Activated CD4-positive, alpha-beta T cell treated with anti-CD3 and anti-CD28 coated beads for 36 hours (primary cell): ENCODE data around the gene SKAP1. TPM values are rescaled to one million over a fixed set of nuclear protein-coding genes. Genes with fewer than 3 reads are reported as not detected.
A peak's percentile ranks its signal among the peaks of the same experiment; 100 is the strongest.

Experiments used
- ATAC-seq: fragments of 200-7000 bp; cut with Tn5 transposase; one replicate; pipeline ENCODE4 v1.10.0; 2021; ENCODE audit warnings: mild to moderate bottlenecking, moderate library complexity
- CTCF ChIA-PET: fragments of 350-600 bp; sonication (Branson Sonifier 250); formaldehyde crosslinking; loops from one replicate; lab custom pipeline; 2021; ENCODE audit warnings: antibody characterized with exemption; lab: Charles Lee
- POLR2A ChIA-PET: fragments of 350-600 bp; sonication (Branson Sonifier 250); formaldehyde crosslinking; loops from one replicate; lab custom pipeline; 2021; ENCODE audit warnings: antibody characterized with exemption, inconsistent platforms; lab: Charles Lee
- DNase-seq: peaks from one replicate; pipeline ENCODE4 v3.0.0-alpha.2; 2020
- H3K27ac Mint-ChIP-seq: one replicate; pipeline ENCODE4 v1.8.0; 2021; ENCODE audit warnings: mixed read lengths
- H3K27me3 Mint-ChIP-seq: one replicate; pipeline ENCODE4 v1.8.0; 2021; ENCODE audit warnings: mixed read lengths
- H3K36me3 Mint-ChIP-seq: one replicate; pipeline ENCODE4 v1.8.0; 2021; ENCODE audit warnings: low read depth, mixed read lengths
- H3K4me1 Mint-ChIP-seq: one replicate; pipeline ENCODE4 v1.8.0; 2021; ENCODE audit warnings: mixed read lengths
- H3K4me3 Mint-ChIP-seq: one replicate; pipeline ENCODE4 v1.8.0; 2021; ENCODE audit warnings: mild to moderate bottlenecking, moderate library complexity, mixed read lengths
- H3K9me3 Mint-ChIP-seq: one replicate; pipeline ENCODE4 v1.8.0; 2021; ENCODE audit warnings: low read depth, mixed read lengths
- intact Hi-C, 2 experiments: fragments of 100-400 bp; cut with DNase I in 1 of 2; cut with micrococcal nuclease in 1 of 2; formaldehyde crosslinking; loops; one replicate each; pipeline versions ENCODE4 v1.14.2 to v1.15.1; 2022 to 2024; cut with DNase I, micrococcal nuclease
- total RNA-seq, 2 experiments: library from RNA; stranded (reverse); gene quantifications; one replicate each; pipeline ENCODE4 v1.2.3, GENCODE V29; 2021

Gene SKAP1
- total RNA-seq, 2 experiments from 2014 or later: 76.1 to 109 TPM

DNA sequence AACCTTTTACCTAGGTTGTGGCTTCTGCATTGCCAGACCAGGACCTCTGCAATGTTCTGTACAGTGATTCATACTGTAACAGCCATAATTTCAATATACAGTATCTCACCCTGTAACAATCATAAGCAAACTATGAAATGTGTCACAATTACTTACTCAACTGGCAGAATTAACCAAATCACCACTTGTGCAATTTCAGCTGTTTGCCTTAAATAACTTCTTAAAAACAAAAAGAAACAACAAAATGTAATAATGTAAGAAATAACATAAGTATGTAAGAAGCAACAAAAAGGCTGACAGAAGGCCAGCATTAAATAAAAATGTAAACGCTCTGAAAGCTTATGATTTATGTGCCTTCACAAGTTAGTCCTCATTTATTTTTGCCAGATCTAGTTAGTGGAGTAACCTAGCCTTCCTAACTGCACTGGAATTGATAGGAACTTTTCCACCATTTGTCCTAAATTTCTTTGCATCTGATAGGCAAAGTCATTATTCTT lies 96.9 kb downstream of the SKAP1 start:
- no peaks in the 10 kb centered on the region for H3K9me3 Mint-ChIP-seq
- H3K36me3 Mint-ChIP-seq: peaks cover 8% of the 10 kb centered on the region
- no peaks in the 10 kb centered on the region for H3K27me3 Mint-ChIP-seq
- intact Hi-C loops: loop anchor here in 1 of 2 experiments (10.0 kb wide), 1 partner anchor 308 kb away; no protein-coding TSS in a partner anchor
- POLR2A ChIA-PET: interaction anchor here (0.6 to 1.2 kb wide), 2 partner anchors 153 to 256 kb away, joined by 3 to 4 read pairs; no protein-coding TSS in a partner anchor
- ATAC-seq (peak; percentile 85), DNase-seq (peak; percentile 18)
- no peak overlapping the region for H3K4me3 Mint-ChIP-seq
- CTCF ChIA-PET: interaction anchor here (0.9 to 7.4 kb wide), 12 partner anchors 9 to 446 kb away, joined by 3 to 113 read pairs (median 7); partner anchors contain the start of gene HOXB5
- no peak overlapping the region for H3K27ac Mint-ChIP-seq
- H3K4me1 Mint-ChIP-seq: peaks cover 16% of the 10 kb centered on the region

DNA sequence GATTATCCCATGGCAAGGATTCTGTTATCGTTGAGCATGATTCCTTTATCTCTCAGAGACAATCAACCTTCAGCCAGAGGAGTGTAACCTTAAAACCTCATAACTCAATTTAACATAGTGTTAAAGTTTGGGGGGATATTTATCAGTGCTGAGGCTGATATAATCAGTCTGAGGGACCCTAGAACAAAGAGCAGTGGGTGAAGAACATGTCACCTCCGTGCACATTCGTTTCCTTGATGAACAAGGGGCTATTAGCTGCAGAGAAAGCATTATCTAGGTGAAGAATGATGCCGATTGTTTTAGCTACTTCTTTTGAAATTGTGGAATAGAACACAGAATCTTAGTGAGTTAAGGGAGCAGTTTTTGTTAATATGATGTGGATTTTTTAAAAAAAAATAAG lies 99.1 kb downstream of the SKAP1 start:
- intact Hi-C loops: loop anchor here in 1 of 2 experiments (10.0 kb wide), 1 partner anchor 306 kb away; no protein-coding TSS in a partner anchor
- DNase-seq: no peak
- peaks cover 8% of the 10 kb centered on the region for H3K36me3 Mint-ChIP-seq
- no peak for ATAC-seq
- H3K4me1 Mint-ChIP-seq: peaks cover 12% of the 10 kb centered on the region
- H3K4me3 Mint-ChIP-seq: no peak overlapping the region
- no peak overlapping the region for H3K27ac Mint-ChIP-seq
- no peaks in the 10 kb centered on the region for H3K27me3 Mint-ChIP-seq
- ChIA-PET CTCF (interaction anchor here (0.7 to 7.4 kb wide), 2 partner anchors 12 to 18 kb away, joined by 3 to 113 read pairs; no protein-coding TSS in a partner anchor), POLR2A (no interaction called here)
- no peaks in the 10 kb centered on the region for H3K9me3 Mint-ChIP-seq

DNA sequence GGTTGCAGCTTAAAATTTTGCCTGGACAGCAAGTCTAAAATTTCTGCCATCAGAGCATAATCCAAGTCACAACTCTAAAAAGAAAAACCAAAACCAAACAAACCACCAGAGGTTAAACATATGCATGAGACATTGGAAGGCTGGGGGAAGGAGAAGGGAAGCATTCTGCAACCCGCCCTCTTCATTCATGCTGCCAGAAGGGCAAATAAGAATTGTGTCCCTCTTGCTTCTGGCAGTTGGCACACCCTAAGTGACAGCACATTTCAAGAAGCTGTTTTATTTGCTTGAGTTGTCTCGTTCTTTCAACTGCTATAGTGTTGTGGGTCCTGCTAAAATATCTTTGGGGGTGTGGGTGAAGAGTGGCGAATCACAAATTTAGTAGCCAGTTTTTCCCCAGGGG lies 99.6 kb downstream of the SKAP1 start:
- H3K4me1 Mint-ChIP-seq: peaks cover 11% of the 10 kb centered on the region
- peaks cover 8% of the 10 kb centered on the region for H3K36me3 Mint-ChIP-seq
- no peaks in the 10 kb centered on the region for H3K27me3 Mint-ChIP-seq
- H3K27ac Mint-ChIP-seq: no peak overlapping the region
- DNase-seq: no peak
- no peak for ATAC-seq
- CTCF ChIA-PET: interaction anchor here (0.7 to 7.4 kb wide), 2 partner anchors 12 to 18 kb away, joined by 3 to 113 read pairs; no protein-coding TSS in a partner anchor
- H3K9me3 Mint-ChIP-seq: no peaks in the 10 kb centered on the region
- POLR2A ChIA-PET: no interaction called here
- intact Hi-C loops: loop anchor here in 1 of 2 experiments (10.0 kb wide), 1 partner anchor 306 kb away; no protein-coding TSS in a partner anchor
- no peak overlapping the region for H3K4me3 Mint-ChIP-seq

DNA sequence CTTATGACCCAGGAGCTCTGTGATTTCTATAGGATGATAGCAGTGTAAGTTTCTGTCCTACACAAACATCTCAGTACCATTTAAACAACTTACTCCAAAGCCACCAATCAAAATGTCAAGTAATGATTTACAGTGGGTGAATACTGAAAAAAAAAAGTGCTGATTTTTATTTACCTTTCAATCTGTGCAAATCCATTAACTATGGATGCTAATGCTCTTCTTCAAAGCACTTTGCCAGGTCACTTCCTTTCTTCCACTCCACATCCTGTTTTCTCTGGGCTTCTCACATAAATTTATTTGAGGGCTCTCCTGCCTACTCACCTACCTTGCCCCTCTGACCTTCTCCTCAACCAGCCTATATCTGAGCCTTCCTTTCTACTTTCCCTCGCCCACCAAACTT lies 101.6 kb downstream of the SKAP1 start:
- POLR2A ChIA-PET: no interaction called here
- DNase-seq: no peak
- no peak overlapping the region for H3K27ac Mint-ChIP-seq
- H3K9me3 Mint-ChIP-seq: no peaks in the 10 kb centered on the region
- no peaks in the 10 kb centered on the region for H3K27me3 Mint-ChIP-seq
- intact Hi-C loops: no loop called here
- H3K36me3 Mint-ChIP-seq: peaks cover 8% of the 10 kb centered on the region
- no peak for ATAC-seq
- peaks cover 11% of the 10 kb centered on the region for H3K4me1 Mint-ChIP-seq
- CTCF ChIA-PET: no interaction called here
- H3K4me3 Mint-ChIP-seq: no peak overlapping the region

DNA sequence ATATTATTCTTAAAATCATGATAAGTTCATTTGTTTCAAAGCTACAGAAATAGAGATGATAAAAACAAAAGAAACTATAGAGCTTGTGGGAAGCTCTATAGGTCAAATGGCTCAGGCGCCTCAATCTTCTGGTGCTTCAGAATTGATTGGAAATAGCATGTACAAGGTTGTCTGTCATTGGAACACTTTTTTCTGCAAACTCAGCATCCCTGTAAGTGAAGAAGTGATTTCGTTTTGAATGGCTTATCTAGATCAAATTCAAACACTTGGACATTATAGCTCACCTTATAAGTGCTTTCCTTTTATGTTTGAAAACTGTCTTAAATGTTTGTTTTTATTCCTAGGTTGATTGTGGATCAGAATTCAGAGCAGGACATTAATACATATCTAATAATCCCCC lies 103.7 kb downstream of the SKAP1 start:
- H3K9me3 Mint-ChIP-seq: no peaks in the 10 kb centered on the region
- intact Hi-C loops: no loop called here
- ATAC-seq: no peak
- peaks cover 9% of the 10 kb centered on the region for H3K36me3 Mint-ChIP-seq
- ChIA-PET CTCF (interaction anchor here (0.6 to 2.1 kb wide), 6 partner anchors 9 to 310 kb away, joined by 3 to 8 read pairs (median 4); no protein-coding TSS in a partner anchor), POLR2A (interaction anchor here (0.6 kb wide), 1 partner anchor 300 kb away, joined by 3 read pairs; the partner anchor contains the start of gene HOXB9)
- no peak overlapping the region for H3K4me3 Mint-ChIP-seq
- no peaks in the 10 kb centered on the region for H3K27me3 Mint-ChIP-seq
- DNase-seq: no peak
- no peak overlapping the region for H3K27ac Mint-ChIP-seq
- peaks cover 5% of the 10 kb centered on the region for H3K4me1 Mint-ChIP-seq

DNA sequence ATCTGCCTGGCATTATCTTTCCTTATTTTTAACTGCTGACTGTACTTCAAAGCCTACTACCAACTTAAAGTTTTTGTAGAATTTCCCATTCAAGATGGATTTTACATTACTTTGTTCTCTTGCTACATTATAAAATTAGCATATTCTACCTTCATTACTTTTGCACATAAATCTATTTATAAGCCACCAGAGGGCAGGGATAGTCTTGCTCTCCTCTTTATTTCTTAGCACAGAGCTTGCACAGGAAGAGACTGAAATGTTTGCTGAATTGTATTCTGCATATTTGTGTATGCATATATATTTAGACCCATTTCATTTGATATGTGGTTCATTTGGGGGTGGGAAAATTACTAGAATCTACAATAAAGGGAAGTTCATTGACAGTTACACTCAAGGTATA lies 108.0 kb downstream of the SKAP1 start:
- no peak for DNase-seq
- Mint-ChIP-seq H3K36me3 (peaks cover 8% of the 10 kb centered on the region), H3K27ac (no peak overlapping the region), H3K27me3 (no peaks in the 10 kb centered on the region), H3K4me1 (peaks cover 6% of the 10 kb centered on the region), H3K4me3 (no peak overlapping the region), H3K9me3 (no peaks in the 10 kb centered on the region)
- intact Hi-C loops: no loop called here
- CTCF ChIA-PET: interaction anchor here (1.1 to 1.6 kb wide), 3 partner anchors 14 to 38 kb away, joined by 4 read pairs; no protein-coding TSS in a partner anchor
- POLR2A ChIA-PET: no interaction called here
- ATAC-seq: no peak

DNA sequence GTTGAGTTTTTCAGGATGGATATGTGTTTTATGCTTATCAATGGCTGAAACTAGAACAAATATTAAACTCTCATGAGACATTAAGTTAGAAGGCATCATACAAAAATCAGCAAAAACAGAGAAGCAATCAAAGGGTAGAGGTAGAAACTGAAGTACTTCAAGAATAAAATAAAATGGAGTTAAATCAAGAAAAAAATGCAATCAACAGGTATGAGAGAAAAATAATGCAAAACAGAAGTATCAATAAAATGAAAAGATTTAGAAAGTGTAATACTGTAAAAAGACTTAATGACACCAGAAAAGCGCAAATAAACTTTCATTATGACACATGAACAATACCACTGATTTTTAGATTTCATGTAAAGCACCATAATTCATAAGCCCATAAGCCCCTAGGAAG lies 112.3 kb downstream of the SKAP1 start:
- intact Hi-C loops: no loop called here
- ChIA-PET POLR2A (no interaction called here), CTCF (no interaction called here)
- ATAC-seq (no peak), DNase-seq (no peak)
- Mint-ChIP-seq H3K4me3 (no peak overlapping the region), H3K27me3 (no peaks in the 10 kb centered on the region), H3K4me1 (peaks cover 13% of the 10 kb centered on the region), H3K27ac (no peak overlapping the region), H3K36me3 (peaks cover 13% of the 10 kb centered on the region), H3K9me3 (no peaks in the 10 kb centered on the region)

DNA sequence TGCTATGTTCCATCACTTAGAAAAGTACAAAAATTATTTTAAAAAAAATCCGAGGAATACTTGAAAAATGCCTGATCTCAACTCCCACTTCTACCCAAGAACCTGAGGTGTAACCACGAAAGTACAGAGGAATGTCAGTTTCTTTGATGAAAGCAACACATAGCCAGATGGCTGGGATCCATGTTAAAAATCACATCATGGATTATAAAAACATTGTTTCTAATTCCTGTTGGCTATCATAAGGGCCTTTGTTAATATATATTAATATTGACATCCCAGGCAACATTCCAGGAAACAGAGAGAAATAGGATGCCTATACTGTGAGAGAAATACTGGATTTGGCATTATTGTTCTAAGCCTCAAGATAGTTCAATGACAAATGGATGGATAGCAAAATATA lies 115.3 kb downstream of the SKAP1 start:
- DNase-seq (no peak), ATAC-seq (no peak)
- ChIA-PET POLR2A (no interaction called here), CTCF (no interaction called here)
- Mint-ChIP-seq H3K36me3 (peaks cover 12% of the 10 kb centered on the region), H3K9me3 (no peaks in the 10 kb centered on the region), H3K27ac (no peak overlapping the region), H3K27me3 (no peaks in the 10 kb centered on the region), H3K4me3 (no peak overlapping the region), H3K4me1 (peaks cover 13% of the 10 kb centered on the region)
- intact Hi-C loops: no loop called here

DNA sequence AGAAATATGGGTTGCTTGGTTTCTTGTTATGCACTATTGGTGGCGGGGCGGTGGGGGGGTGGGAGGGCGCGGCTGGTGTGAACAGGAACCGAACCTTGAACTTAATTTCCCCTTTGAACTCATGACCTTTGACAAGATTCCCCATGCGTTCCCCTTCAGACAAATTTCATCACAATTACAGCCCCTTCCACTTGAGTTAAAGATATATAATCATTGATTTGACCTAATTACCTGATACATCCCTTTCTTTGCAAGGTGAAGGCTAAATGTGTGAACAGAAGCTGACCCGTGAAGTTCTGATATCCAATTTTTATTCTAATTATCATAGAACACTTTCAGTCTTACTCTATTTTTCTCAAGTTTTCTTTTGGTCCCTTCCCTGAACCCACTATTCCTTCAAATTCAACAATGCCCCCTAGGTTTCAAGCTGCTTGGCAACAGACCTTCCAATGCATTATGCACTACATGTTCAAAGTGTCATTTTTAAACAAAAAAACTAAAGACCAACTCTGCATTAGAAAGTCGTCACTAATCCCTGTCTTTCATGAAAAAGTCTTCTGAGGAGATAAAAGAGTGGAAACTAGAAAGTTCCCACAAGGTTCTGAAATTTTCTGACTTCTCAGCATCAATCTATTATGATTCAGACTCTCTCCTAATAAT lies 116.8 kb downstream of the SKAP1 start:
- Mint-ChIP-seq H3K27ac (no peak overlapping the region), H3K27me3 (no peaks in the 10 kb centered on the region), H3K9me3 (no peaks in the 10 kb centered on the region), H3K36me3 (peaks cover 7% of the 10 kb centered on the region), H3K4me1 (peaks cover 11% of the 10 kb centered on the region), H3K4me3 (no peak overlapping the region)
- CTCF ChIA-PET: interaction anchor here (0.6 to 1.4 kb wide), 3 partner anchors 93 to 594 kb away, joined by 3 to 5 read pairs (median 3); partner anchors contain the start of gene HOXB5
- ATAC-seq (no peak), DNase-seq (no peak)
- intact Hi-C loops: no loop called here
- POLR2A ChIA-PET: no interaction called here

DNA sequence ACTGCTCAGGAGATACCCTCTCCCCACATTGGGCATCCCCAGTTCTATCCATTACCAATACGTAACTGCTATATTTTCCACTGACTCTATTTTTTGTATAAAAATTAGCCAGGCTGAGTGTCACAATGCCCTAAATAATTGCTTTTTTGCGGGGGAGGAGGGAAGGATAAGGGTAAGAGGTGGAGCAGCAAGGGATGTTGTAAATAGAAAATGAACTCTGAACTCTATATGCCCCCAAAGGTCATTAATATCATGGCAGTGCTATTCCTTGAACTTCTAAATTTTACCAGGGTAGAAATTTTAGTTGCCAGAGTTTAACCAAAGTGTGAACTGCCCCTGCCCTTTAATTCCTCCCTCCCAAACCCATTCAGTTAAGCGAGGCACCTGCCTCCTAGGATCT lies 118.7 kb downstream of the SKAP1 start:
- Mint-ChIP-seq H3K4me1 (peaks cover 16% of the 10 kb centered on the region), H3K4me3 (no peak overlapping the region), H3K27me3 (no peaks in the 10 kb centered on the region), H3K9me3 (no peaks in the 10 kb centered on the region), H3K36me3 (peaks cover under 1% of the 10 kb centered on the region), H3K27ac (no peak overlapping the region)
- DNase-seq: no peak
- ATAC-seq: no peak
- ChIA-PET CTCF (no interaction called here), POLR2A (no interaction called here)
- intact Hi-C loops: no loop called here

DNA sequence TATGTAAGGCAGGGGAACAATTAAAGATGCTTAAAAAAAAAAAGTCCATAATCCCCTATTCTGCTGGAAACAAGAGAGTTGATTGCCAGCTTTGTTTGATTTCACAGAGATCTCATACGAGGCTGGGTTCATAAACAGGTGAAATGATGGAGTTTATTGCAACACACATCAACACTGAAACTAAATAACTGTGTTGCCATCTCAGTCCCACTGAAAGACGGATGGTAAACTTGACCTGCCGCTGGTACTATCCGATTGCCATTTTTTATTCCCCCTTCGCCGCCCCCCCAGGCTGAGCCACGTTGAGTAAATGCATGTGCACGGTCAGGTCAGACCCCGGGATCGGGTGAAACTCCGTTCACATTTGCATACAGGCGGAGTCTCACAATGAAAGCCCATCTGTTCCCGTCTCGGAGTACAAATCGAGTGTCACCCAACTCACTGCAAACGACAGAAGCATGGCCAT lies 119.2 kb downstream of the SKAP1 start:
- POLR2A ChIA-PET: no interaction called here
- Mint-ChIP-seq H3K4me1 (peaks cover 14% of the 10 kb centered on the region), H3K27me3 (no peaks in the 10 kb centered on the region), H3K36me3 (no peaks in the 10 kb centered on the region), H3K9me3 (no peaks in the 10 kb centered on the region), H3K27ac (no peak overlapping the region), H3K4me3 (no peak overlapping the region)
- intact Hi-C loops: no loop called here
- DNase-seq: no peak
- no peak for ATAC-seq
- CTCF ChIA-PET: interaction anchor here (0.6 kb wide), 1 partner anchor 105 kb away, joined by 3 read pairs; no protein-coding TSS in a partner anchor
